T-helper 2 cell treated with Interferon-gamma antibody and Interleukin-4, amounts not matched to agents 100 ng/mL and 5 ng/mL, for 36 hours (primary cell): Measurements from ENCODE around the gene SERPINA10. TPM values are rescaled to one million over a fixed set of nuclear protein-coding genes. Genes with fewer than 3 reads are reported as not detected.

Experiments
- intact Hi-C: fragments of 100-400 bp; cut with micrococcal nuclease; formaldehyde crosslinking; loops from one replicate; pipeline ENCODE4 v1.15.1; 2023
- total RNA-seq: library from RNA; stranded (reverse); gene quantifications from 2 replicates; pipeline ENCODE4 v1.2.3, GENCODE V29; 2022

SERPINA10 gene, protein sequence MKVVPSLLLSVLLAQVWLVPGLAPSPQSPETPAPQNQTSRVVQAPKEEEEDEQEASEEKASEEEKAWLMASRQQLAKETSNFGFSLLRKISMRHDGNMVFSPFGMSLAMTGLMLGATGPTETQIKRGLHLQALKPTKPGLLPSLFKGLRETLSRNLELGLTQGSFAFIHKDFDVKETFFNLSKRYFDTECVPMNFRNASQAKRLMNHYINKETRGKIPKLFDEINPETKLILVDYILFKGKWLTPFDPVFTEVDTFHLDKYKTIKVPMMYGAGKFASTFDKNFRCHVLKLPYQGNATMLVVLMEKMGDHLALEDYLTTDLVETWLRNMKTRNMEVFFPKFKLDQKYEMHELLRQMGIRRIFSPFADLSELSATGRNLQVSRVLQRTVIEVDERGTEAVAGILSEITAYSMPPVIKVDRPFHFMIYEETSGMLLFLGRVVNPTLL
- total RNA-seq: not detected in 2 replicates

DNA sequence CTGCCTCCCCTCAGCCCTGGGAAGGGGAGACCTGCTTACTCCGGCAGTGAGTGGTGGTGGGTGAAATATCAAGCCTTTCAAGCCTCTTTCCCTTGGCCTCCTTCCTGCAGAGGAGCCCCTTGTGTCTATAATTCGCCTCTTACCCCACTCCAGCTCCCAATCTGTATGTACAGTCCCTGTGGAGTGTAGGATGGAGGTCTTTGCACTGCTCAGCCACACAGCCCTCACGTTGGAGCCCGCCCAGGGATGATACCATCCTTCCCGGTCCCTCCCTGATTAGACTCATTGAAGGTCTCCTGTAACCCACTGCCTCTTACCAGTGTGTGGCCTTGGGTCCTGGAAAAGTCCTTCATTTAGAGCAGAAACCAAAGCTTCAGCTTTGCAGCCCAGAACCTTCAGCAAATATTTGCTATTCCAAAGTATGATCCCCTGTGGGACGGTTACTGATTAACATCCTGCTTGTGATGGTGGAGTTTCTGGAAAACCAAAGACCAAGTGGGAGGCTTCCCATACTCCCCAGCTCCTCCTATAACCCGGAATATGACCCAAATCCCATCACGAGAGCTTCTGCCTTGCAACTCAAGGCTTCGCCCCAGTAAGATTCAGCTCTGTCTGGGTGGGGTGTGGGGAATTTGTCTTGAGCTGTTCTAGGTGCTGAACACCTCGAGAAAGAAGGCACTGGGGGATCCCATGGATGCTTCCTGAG is at the start of gene SERPINA10:
Gene SERPINA10 (minus strand): TSS at position 397 of the 706 bp plus-strand sequence. CDS start 2,675 bp downstream, outside the sequence.
- intact Hi-C loops: no loop called here

DNA sequence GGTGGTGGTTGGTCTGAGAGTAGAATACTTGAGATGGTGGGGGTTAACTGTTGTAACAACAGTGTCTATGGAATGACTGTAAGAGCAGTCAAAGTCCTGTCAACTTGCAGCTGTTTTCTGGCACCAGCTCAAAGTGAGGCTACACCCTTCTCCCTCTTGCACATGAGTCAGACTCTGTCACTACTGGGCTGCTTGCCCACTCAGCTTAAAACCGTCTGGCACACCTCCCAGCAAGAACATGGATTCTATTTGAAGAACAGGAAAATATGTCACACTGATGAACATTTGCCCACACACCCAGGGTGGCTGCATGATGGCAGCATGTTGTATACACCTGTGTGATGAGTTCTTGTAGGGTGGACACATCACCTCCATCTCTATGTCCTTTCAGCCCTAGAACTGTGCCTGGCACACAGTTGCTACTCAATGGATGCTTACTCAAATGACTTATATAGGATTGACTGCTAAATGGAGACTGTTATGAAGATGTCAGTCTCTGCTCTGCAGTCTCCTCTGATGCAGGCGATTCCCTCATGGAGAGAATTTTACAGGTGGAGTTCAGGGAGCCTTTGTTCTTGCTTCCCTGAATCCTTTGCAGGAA is 49.4 kb upstream of the SERPINA10 start:
- intact Hi-C loops: no loop called here

DNA sequence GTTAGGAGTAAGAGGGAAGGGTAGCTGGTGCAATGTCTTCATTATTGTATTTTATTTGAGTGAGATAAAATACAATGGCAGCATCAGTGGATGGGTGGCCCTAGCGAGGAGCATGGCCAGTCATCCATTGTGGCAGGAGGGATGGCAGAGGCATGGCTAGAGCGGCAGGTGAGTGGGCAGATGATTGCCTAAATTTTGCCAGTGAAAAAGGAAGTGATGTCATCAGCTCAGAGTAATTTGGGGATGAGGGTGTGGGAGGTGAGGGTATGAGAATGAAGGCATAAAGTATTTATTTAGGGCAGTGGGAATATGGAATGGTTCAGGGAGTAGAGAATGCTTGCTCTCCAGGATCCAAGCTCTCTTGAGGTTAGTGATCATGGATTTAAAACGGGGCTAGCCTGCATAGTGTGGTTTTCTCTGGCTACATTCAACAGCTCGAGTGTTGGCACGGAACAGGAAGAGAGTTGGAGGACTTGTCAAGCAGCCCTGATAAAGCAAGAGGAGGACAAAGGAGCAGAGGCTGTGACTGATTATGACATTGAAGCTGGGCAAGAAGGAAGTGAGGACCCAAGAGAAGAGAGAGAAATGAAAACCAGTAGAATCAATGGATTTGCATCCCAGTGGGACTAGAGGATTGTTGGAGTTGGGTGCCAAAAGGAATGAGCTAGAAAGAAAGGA is 48.7 kb upstream of the SERPINA10 start:
- intact Hi-C loops: no loop called here

DNA sequence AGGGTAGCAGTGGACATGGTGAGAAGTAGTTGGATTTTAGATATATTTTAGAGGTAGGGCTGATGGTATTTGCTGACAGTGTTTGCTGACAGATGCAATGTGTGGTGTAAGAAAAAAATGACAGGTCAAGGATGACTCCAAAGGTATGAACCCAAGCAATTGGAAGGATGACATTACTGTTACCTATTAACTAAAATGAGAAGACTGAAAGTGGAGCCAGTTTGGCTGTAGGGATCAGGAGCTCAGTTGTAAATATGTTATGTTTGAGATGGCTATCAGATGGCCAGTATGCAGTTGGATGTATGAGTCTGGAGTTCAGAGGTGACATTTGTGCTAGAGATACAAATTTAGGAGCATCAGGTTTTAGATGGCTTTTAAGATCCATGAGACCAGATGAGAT is 47.5 kb upstream of the SERPINA10 start:
- intact Hi-C loops: no loop called here

DNA sequence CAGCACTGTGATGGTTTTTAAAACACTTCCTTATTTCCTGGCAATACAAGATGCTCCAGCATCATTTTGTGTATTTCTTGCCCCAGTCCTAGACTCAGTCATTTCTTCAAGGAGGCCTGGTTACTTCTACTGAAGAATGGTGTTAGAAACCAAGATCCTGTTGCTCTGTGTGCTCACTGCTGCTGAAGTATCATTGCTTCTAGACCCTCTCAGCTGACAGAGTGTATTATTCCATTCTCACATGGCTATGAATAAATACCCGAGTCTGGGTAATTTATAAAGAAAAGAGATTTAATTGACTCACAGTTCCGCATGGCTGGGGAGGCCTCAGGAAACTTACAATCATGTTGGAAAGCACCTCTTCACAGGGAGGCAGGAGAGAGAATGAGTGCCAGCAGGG is 45.0 kb upstream of the SERPINA10 start:
- intact Hi-C loops: no loop called here

DNA sequence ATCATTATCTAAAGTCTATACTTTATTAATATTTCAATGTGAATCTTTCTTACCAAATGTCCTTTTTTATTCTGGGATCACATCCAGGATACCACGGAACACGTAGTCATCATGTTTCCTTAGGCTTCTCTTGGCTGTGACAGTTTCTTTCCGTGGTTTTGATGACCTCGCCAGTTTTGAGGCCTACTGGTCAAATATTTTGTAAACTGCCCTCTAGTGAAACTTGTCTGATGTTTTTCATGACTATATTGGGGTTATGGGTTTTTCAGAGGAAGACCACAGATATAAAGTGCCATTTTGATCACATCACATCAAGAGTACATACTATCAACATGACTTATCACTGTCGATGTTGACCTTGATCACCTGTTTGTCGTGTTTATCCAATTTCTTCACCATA is 44.2 kb upstream of the SERPINA10 start:
- intact Hi-C loops: no loop called here

DNA sequence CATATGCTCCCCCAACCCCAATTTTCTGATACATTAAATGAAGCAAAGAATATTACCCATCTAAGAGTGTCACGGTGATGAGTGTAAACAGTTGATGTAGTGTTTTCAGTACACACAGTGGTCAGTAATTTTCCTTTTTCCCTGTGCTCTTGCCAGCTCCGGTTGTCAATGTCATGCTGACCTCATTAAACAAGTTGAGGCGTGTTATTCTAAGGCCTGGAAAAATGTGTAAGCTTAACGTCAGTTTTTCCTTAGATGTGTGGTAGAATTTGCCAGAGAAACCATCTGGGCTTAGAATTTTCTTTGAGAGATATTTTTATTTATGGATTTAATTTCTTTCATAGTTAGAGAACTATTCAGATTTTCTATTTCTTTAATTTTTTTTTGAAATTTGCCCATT is 41.8 kb upstream of the SERPINA10 start:
- intact Hi-C loops: no loop called here

DNA sequence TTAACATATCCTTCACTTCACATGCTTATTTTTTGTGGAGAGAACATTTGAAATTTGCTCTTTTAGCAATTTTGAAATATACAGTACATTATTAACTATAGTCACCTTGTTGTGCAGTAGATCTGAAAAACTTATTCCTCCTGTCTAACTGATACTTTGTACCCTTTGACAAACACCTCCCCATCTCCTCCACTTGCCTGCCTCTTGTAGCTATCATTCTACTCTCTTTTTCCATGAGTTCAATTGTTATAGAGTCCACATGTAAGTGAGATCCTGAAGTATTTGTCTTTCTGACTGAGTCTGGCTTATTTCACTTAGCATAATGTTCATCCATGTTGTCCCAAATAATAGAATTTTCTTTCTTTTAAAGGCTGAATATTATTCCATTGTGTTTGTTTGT is 39.5 kb upstream of the SERPINA10 start:
- intact Hi-C loops: no loop called here

DNA sequence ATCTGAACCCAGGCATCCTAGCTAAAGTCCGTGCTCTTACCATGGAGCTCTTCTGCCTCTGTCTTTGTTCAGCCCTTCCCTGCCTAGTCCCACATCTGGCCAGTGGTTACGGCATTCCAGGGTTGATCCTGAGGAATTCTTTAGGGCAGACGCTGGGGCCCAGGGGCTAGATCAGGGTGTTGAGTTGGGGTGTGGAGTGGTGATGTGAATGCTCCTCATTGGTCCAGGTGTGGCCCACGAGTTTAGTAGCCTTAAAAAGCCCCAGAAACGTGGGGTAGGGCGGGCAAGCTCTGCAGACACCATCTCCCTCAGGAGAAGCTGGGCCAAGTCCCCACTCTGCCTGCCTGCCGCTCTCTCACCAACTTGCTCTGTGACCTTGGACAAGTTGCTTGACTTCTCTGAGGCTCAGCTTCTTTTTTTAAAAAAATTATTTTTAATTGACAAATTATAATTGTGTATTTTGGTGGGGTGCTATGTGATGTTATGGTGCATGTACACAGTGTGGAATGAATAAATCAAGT is 39.1 kb upstream of the SERPINA10 start:
- intact Hi-C loops: no loop called here

DNA sequence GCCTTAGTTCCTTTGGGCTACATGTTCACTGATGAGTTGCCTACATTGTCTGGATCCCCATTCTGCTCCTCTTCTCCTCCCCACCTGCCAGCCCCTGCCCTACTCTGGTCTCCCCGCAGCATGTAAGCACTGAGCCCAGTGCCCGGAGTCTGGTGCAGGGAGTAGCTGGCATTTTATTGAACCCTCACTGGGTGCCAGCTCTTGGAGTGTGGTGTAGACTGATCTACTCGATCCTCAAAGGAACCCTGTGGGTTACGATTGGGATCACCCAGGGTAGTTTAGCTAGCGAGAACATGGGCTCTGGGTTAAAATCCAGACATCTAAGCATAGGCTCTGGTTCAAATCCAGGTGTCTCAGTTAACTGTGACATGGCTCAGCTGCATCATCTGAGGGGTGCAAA is 38.4 kb upstream of the SERPINA10 start:
- intact Hi-C loops: no loop called here

DNA sequence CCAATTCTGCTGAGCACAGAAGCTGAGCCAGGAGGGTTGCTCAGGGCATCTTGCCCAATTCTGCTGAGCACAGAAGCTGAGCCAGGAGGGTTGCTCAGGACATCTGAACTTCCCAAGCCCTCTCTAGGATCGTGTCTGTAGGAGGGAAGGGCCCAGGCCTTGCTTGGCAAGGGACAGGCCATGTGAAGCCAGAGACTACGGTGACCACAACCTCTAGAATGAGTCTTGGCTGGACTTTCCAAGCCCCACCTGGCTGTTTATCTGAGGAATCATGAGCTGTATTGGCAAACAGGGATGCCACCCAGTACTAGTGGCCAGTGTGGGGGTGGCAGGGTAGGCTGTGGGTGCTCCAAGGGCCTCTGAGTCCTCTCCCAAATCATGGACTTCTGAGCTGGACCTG is 37.8 kb upstream of the SERPINA10 start:
- intact Hi-C loops: no loop called here

DNA sequence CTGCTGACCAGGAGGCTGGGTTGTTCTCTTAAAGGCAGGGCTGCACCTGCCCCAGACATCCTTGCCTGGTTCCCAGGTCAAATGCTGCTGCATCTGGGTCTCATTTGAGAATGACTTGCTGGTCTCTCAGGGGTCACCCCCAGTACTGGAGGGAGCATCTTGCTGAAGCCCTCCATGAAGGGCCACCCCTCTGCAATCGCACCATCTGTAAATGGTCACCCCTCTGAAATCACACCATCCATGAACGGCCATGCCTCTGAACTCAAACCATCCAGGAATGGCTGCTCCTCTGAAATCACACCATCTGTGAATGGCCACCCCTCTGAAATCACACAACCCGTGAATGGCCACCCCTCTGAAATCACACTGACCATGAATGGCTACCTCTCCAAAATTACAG is 37.4 kb upstream of the SERPINA10 start:
- intact Hi-C loops: no loop called here

DNA sequence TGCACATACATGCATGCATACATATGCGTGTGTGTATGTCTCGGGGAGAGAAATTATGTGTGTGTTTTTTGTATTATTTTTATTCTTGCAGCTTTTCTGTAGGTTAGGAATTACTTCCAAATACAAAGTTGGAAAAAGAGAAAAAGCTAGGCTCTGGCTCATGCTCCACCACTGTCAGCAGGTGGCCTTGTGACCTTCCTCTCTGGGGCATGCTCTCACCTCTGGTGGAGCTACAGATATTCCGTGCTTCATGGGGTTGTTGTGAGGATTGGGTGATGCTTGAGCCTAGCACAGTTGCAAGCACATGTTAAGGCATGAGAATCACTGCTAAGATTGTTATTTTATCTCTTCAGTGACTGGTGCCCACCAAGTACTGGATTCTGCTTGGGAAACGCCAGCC is 36.8 kb upstream of the SERPINA10 start:
- intact Hi-C loops: no loop called here

DNA sequence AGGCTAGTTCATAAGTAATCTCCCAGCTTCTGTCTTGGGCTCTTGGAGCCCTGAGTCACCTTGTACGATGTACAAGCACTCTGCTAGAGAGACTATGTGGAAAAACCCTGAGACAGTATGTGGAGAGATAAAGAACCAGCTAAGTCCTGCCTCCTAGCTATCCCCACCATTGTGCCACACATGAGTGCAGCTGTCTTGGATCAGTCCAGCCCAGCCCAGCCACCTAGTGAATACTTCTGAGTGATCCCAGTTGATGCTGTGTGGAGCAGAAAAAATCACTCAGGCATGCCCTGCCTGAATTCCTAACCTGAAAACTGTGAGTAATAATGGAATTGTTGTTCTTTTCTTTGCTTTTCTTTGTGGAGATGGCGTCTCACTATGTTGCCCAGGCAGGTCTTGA is 35.1 kb upstream of the SERPINA10 start:
- intact Hi-C loops: no loop called here

DNA sequence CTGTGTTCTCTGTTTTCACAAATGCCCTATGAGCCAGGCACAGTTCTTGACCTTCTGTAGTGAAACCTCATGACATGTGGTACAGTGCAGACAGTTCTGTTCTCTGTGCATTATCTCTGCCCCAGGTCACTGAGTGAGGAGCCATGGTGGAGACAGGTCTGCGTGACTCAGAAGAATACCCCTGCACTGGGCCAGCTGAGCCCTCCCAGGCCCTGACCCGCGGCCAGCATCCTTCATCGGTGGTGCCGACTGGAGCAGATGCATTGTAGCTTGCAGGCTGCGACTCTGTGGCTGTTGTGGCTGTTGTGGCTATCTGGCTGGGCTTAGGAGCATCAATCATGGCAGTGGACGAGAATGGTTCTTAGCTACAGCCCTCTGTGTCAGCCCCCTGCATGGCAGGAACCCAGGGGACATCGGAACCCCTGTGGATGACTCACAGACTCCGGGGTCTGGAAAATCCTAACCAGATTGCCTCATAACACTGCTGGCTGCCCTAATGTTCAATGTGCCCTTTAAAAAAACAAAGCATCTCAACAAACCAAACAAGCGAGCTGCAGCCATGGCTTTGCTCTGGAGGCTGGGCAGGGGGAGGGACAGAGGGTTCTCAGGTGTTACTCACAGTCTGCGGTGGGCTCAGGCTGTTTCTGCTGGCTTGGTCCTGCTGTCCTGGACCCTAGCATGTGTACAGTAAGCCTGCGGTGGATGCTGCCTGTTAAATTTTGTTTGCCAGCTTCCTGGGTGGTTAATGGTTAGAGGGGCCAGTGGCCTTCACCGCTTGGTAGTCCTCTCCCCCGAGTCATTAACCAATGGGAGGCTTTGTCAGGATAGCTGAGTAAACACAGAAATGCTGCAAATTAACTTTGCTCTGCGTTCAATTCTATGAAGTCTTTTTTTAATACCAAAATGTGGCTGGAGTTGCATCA is 29.8 kb upstream of the SERPINA10 start, which contains the start of gene SERPINA6:
Gene SERPINA6 (minus strand): TSS at position 689 of the 923 bp plus-strand sequence. CDS start 8,688 bp downstream, outside the sequence.
- intact Hi-C loops: no loop called here

DNA sequence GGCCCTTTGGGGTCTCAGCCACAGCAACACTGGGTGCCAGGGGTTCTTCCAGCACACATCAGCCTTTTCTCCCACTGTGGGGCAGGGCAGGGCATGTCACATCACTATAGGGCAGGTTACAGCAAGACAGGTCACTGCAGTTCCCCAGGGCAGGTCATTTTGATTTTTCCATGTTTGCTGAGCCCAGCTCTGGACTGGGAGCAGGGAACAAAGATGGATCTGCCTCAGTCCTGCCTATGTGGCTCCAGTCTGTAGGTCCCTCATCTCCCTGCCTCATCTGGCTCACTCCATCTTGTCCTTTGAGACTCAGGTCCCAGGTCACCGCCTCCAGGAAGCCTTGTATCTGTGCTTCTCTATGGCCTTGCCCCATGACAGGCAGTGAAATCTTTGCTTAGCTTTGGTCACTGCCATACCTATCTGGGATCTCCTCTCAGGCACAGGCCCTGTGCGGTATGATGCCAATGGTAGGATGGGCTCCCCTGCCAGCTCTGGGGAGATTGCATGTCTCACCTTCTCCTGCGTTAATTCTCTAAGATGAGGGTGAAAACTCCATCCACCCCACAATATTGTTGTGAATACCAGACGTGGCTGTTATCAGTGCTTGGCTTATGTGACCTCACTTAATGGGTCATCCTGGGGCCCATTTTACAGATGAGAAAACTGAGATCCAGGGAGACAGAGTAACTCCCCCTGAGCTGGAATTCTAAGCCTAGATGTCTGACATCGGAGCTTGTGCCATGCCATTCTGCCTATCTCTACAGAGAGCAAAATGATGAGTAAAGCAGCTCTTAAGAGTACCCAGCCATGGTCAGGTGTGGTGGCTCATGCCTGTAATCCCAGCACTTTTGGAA is 28.6 kb upstream of the SERPINA10 start:
- intact Hi-C loops: no loop called here

DNA sequence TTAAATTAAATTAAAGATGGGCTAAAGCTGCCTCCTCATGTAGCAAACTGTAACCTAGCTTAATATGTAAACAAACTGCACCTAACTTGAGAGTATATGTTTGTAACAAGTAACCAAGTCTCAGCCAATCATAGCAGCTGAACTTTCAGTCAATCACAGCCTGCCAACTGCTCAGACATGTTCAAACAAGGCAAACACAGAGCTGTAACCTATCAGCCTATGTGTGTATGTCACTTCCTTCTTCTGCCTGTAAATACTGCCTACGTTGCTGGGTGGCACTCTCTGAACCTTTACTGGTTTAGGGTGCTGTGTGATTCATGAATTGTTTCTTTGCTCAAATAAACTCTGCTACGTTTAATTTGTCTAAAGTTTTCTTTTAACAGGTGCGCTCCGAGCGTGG is 27.2 kb upstream of the SERPINA10 start:
- intact Hi-C loops: no loop called here

DNA sequence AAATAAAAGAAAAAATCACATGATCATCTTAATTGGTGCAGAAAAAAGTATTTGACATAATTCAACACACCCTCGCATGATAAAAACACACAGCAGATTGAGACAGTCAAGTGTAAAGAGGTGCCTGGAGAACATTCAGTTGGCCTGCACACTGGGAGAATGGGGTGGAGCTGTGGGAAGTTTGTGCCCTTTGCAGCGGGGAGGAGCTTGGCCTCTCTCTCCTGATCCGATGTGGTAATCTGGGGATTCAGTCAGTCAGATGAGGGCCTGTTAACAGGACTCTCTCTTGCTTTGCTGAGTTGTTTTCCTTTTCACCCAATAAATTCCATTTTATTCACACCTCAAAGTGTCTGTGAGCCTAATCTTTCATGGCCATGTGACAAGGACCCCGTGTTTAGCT is 24.2 kb upstream of the SERPINA10 start:
- intact Hi-C loops: no loop called here

DNA sequence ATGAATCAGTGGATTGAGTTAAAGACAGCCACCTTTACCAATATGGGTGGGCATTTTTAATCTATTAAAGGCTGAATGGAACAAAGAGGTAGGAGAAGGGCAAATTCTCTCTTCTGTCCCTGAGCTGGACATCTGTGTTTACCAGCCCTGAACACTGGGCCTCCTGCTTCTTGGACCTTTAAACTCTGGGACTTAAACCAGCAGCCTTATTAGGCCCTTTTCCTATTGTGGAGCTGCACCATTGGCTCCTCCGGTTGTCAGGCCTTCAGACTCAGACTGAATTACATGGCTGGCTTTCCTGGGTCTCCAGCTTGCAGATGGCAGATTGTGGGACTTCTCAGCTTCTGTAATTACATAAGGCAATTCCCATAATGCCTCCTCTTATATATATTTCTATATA is 23.6 kb upstream of the SERPINA10 start:
- intact Hi-C loops: no loop called here
